CD4-positive, alpha-beta T cell treated with Interleukin-6 for 4 hours (primary cell): ENCODE data around the gene FBXO4.
"Not testable (repeated sequence)": the region's sequence is repeated elsewhere in the genome, so short reads cannot be mapped to it uniquely, and the experiment has no call there.

ENCODE experiments used
- DNase-seq: peaks from one replicate; pipeline ENCODE4 v3.0.0-alpha.2; 2020; ENCODE audit warnings: mixed read lengths

The FBXO4 gene

DNA sequence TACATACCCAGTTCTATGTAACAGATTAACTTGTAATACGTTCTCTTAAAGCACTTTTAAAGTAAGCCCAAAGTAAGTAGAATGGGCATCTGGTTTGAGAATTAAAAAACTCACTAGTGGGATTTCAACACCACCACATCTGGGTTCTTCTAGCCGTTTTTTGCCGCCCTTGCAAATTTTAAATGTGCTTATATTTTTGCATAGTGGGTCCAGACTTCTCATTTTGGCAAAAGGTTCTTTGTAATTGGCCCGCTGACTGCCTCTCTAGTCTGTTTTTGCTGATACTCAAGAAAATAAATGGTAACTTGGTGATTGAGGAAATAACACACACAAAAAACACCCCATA, 582 bp upstream of the FBXO4 start:
- no peak for DNase-seq

DNA sequence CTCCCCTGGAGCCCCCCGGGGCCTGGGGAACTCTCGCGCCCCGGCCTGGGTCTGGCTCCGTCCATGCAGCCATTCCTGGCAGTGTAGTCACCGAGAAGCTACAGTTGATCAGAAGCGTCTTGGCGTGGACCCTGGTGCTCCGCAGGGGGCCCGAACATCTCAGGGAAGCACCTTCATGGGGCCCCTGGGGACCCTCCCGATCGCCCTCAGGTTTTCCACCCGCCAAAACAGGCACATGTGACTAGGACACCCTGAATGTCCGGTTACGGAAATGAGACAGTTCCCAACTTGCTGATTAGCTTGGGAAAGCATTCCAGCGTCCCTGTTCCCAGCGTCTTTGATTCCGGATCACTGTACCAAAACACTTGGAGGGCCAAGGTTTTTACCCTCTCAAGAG, 472 bp downstream of the FBXO4 start:
- peak; percentile 30 for DNase-seq

DNA sequence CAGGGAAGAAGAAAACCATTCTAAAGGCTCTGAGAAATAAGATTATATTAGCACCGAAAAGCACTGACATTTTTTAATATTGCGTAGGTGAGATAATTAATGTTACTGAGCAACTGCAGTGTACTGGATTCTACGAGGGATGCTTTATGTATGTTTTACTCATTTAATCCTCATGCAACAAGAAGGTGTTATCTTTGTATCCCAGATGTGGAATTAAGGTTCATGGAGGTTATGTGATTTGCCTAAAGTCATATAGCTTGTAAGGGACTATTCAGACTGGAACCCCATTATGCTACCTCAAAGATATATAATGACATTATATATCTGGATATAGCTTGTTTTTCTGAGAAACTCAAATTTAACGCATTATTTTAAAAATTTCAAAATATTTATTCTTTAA, 2.5 kb downstream of the FBXO4 start:
- DNase-seq = no peak

DNA sequence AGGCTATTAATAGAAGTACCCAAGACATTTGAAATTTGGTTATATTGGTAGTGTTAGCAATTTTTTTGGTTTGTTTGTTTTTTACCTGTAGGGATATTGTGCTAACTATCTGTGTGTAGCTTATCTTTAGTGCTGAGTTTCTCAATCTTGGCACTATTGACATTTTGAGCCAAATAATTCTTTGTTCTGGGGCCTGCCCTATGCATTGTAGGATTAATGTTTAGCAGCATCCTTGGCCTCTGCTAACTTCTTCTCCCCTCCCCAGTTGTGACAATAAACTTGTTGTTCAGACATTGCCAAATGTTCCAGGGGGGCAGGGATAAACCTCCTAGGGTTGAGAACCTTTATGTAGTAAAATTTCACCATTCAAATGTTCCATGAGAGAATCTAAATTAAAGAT, 4.0 kb downstream of the FBXO4 start:
- DNase-seq = no peak

DNA sequence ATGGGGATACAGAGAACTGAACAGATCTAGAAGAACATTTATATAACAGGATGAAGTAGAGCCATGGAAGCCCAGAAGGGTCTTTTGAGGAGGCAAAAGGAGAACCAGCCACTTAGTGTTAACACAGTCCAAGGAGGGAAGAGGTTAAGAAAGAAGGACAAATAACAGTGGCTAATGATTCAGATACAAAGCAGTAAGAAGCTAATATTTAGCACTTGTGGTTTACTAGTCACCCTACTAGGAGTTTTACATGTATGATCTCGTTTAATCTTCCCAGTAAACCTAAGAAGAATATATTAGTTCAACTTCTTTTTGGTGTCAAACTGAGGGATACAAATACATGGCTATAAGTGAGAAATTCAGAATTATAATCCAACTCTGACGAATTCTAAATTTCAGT, 7.7 kb downstream of the FBXO4 start:
- no peak for DNase-seq

DNA sequence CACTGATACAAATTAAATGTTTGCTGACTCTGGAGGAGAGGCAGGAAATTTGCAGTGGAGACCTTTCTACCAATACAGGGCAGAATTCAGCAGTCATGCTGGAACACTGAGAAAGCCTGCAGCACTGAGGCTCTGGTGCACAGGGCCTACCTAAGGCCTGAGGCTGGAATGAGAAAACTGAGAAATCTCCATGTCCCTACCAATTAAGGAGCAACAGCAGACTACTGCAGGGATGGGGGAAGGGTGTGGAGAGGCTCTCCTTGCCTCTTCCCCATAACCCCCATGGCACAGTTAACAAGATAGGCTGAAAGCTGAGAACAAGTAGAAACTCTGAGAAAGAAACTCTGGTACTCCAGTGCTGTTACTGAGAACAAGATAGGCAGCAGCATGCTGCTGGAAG, 10.5 kb downstream of the FBXO4 start:
- no peak for DNase-seq

DNA sequence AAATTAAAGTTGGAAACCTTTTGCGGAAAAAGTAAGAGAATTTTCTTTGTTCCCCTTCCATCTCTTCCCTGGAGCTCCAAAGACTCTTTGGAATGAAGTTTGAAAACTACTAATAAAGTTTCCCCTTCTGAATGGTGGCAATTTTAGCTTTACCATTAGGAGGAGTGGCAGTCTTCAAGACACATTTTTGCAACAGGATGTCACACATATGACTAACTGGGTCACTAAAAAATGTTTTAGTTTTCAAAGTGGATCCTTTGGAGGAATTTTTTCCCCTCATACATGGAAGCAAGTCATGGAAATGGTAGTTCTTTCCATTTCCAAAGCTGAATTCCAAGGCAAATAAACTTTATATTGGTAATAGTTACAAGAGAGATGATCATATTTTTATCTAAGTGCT, 15.6 kb downstream of the FBXO4 start:
- DNase-seq = no peak

DNA sequence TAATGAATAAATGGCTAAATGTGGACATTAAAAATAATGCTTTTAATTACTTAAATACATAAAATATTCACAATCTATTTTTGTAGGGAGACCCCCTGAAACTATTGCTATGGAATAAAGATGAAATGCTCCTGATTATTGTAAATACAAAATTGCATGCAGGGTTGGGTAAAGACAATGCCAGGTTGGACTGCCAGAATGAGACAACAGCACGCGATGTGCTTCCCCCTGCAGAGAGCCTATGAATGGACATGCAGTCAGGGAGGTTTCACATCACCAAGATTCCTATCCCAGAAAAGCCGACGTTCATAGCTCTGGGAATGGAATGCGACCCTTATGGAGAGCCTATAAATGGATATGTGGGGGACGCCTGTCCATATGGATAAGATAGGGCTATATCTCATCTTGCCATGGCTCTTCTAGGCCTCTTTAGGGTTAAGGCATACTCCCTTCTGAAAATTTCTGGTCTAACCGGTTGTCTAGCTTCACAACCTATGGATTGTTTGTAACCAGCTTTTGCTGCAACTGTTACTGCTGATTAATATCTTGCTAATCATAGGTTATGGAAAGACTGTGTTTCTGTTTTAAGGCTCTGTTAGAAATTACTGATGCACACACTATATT, 20.4 kb downstream of the FBXO4 start:
- not testable (repeated sequence) for DNase-seq

DNA sequence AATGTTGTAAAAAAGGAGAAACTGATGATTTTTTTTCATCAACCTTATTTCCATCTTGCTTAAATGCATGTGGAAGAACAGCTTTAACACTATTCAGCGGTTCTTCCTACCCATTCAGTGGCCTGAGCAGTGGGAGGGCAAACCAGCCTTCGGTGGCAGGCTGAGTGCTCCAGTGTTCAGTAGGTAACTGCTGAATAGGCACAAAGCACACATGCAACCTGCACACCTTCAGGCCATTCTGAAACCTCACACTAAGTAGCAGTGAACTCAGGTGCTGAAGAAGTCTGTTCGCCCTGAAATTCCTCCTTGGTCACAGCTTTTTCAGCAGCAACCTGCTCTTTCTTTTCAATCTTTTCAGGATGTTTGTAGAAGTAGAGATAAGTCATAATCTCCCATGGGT, 26.1 kb downstream of the FBXO4 start:
- no peak for DNase-seq

DNA sequence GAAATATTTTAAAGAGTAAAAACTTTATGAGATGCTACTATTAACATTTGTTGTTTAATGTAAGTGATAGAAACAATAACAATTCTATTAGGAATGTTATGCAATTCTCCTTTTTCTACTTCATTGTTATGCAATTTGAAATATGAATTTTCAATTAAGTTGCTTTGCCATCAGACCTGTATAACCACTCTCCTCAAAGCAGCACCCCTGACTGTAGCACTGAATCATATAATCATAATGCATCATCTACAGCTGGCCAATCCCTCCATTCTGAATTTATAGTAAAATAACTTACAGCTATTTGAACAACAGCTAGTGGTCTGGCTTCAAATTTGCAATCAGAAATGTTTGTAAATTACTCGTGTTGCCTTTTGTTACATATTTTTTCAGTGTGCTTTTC, 29.2 kb downstream of the FBXO4 start:
- no peak for DNase-seq

DNA sequence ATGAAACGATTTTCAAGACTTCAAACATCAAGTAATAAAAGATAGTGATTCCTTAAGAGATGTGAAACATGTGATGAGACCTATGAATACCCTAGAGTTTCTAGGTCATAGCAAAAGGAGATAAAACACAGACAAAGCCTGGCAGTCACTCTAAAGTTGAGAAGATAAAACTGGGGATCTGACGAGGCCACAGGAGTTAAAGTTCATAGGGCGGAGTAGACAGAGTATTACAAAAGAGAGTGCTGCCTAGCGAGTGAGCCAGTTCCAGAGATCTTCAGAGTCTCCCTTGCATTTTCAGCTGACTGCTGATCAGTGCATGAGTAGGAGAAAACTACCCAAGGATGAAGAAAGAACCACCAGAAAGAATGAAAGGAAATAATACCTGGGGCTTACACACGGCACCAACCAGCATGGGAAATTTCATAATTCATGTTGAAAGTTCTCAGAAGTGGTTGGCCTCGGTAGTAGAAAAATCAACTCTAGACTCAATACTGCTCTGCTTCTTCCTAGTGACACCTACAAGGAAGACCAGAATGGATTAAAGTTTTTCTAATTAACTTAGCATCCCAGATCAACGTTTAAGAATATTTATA, 30.4 kb downstream of the FBXO4 start:
- DNase-seq = no peak

DNA sequence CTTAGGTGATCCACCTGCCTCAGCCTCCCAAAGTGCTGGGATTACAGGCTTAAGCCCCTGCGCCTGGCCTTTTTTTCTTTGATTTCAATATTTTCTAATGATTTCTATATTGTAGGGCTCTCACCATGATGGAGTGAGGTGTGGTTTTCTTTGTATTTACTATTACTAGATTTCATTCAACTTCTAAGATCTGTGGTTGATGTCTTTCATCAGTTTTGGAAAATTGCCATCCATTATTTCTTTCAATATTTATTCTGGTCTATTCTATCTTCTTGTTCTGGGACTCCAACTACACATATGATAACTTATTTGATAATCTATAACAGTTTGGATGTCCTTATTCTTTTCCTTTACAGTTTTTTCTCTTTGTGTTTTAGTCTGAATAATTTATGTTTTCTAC, 31.9 kb downstream of the FBXO4 start:
- DNase-seq = no peak

DNA sequence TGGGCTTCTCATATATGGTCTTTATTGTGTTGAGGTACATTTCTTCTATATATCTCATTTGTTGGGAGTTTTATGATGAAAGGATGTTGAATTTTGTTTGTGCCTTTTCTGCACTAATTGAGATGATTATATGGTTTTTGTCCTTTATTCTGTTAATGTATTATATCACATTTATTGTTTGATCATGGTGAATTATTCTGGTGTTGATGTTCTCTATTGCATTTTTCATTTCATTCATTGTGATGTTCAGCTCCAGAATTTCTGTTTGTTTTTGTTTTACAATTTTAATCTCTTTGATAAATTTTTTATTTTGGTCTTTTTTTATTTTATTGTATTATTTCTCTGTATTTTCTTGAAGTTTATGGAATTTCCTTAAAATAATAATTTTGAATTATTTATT, 35.4 kb downstream of the FBXO4 start:
- DNase-seq = no peak

DNA sequence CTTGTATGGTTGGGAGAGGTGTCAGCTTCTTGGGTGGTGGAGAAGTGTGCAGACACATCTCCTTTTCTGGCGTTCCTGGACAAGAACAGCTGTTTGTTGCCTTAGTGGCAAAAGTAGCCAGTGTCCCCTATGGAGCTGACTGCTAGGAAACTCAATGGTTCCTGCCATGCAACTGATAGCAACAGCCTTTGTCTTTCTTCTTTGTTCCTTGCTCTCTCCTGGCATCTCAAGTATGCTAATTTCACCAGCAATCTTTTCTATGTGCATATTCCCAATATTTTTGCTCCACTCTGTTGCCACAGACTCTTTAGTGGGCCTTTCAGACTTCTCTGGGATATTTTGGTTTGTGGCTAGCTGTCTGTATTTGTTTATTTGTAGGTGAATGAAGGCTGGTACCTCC, 36.7 kb downstream of the FBXO4 start:
- no peak for DNase-seq

DNA sequence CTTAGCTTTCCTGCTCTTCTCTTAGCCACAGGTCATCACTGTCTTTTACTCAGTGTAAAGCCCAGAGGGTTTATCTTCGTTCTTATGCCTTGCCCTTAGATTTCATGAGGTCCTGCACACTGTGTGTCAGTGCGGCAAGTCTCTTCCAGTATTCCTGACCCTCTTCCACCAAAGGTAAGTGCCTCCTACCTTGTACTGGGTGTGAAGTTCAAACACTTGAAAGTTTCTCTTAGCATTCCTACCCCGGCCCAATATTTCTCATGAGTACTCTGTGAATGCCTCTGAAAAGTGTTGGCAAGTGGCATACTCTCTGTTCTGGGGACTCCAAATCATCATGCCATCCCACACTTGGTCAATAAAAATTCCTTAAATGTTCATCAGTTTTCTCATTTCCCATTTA, 37.4 kb downstream of the FBXO4 start:
- no peak for DNase-seq

DNA sequence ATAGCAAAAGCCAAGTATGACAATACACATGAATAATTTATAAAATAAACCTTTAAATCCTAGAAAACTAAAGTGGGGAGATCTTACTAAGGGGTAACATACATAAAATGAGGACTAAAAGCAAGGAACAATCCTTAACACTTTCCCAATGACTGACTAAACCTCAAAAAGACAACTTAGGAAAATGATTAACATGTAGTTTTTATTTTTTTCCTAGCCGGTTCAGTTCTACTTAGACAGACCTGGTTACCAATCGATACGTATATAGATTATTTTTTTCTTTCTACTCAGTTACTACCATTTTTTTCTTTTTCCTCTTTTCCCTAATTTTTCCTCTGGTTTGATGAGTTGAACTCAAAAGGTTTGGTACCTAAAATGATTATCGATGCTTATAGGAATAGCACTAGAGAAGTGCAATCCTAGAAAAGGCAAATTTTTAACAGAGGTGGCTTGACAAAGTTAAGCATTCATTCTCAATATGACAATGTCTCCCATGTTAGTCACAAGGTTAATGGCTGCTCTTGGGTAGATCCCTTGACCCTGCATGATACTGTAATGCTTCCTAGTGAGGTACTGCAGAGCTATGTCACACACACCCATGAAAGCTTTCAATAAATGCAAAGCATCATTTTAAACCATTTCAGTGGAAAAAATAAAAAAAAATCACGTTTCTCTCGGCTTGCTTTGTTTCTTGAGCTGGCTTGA, 41.5 kb downstream of the FBXO4 start:
- no peak for DNase-seq

DNA sequence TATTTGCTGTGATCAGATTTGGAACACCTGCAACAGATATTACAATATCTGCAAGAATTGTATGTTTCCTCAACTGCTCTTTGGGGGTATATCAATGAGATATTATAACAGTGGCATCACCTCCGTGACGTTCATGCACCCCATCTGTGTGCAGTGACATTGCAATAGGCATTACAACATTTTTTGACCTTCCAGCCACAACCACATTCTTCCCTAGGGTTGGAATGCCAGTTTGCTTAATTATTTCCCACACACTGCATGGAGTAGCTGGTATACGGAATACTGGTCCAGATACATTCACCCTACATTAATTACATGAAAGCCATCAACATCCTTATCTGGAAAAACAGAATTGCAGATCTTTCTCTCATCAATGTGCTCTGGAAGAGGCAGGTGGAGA, 42.3 kb downstream of the FBXO4 start:
- no peak for DNase-seq

DNA sequence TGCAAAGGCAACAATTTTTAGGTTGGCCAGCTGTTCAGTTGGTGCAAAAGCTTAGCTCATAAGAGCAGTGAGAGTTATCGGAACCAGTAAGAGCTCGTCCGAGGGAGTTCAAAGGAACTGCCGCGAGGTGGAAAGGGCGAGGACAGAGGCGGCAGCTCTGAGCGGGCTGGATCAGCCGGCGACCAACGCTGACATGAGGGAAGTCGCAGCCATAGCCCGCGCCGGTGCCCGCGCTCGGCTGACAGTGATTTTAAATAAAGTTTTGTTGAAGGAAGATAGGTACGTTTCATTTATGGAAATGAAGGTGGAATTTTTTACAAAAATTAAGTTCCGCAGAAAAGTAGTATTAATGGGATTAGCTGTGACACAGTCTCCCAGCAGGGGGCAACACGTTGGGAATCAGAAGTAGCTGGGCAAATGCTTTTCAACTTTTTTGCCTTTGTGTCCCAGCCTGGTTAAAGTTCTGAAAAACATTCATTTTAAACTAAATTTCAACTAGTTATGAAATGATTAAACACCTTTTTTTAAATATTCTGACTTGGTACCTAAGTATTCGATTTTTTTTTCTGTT, 43.2 kb downstream of the FBXO4 start:
- no peak for DNase-seq

DNA sequence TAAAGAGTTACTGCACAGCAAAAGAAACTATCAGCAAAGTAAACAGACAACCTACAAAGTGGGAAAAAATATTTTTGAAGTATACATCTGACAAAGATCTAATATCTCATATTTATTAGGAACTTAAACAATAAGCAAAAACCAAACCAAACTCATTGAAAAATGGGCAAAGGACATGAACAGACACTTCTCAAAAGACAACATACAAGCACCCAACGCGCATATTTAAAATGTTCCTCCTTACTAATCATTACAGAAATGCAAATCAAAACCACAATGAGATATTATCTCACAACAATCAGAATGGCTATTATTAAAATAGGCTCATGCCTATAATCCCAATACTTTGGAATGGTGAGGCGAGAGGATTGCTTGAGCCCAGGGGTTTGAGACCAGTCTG, 48.0 kb downstream of the FBXO4 start:
- no peak for DNase-seq

DNA sequence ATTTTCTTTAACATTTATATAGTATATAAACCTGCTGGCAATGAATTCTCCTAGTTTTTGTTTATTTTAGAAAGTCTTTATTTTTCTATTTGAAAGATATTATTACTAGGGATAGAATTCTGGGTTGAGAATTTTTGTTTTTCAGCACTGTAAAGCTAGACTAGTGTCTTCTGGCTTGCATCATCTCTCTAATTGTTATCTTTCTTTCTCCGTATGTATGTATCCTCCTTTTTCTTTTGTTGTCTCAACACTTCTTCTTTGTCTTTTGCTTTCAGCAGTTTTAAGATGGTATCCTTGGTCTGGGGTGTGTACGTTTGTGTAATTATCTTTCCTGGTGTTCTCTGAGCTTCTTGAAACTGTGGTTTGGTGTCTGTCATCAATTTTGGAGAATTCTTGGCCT, 48.8 kb downstream of the FBXO4 start:
- no peak for DNase-seq

DNA sequence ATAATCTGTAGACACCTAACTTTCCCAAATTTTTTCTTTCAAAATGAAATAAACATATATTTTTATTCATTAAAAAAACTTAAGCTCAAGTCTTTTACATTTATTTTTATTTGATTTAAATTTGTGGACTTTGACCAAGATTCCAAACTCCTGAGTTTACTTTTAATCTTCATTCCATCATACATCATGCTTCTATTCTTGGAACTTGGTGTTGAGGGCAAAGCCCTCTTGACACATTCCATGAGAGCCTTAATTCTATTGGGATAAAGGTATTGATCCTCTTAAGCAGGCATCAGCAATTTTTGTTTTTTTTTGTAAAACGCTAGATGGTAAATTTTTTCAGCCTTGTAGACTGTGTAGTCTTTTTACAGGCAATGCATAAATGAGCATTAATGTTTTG, 53.6 kb downstream of the FBXO4 start:
- DNase-seq = no peak

DNA sequence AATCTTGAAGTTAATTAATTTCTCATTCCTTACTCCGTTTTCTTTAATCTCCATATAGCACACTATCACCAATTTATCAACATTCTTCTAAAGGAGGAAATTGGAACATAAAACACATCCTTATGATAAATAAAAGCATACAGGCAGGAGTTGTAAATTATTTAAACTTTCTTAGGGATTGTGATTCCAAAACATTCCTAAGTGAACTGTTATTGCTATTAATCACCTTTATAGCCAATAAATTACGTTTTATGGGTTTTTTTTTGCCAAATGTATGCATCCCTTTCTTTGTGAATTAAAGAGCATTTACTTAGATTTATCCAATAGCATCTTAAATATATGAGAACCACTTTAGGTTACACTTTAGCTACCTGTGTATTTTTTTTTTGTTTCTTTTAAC, 55.3 kb downstream of the FBXO4 start:
- no peak for DNase-seq

DNA sequence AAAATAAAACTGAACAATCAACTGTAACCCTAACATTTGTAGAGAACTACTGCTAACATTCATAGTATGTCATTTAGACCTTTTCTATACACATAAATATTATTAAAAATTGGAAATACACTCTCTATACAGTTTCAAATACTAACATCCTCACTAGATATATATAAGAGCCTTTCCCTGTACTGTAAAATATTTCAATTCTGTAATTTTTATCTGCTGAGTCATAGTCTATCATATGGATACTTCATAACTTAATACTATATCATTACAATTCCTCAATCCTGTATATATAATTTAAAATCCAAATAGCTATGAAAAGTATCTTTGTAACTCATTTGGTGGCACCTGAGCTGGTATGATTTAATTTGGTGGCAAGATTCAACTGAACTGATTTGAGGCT, 55.8 kb downstream of the FBXO4 start:
- DNase-seq = no peak

DNA sequence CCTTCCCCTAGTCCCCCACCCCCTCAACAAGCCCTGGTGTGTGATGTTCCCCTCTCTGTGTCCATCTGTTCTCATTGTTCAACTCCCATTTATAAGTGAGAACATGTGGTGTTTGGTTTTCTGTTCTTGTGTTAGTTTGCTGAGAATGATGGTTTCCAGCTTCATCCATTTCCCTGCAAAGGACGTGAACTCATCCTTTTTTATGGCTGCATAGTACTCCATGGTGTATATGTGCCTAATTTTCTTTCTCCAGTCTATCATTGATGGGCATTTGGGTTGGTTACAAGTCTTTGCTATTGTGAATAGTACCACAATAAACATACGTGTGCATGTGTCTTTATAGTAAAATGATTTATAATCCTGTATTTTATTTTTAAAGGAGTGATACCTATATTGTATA, 57.8 kb downstream of the FBXO4 start:
- not testable (repeated sequence) for DNase-seq

DNA sequence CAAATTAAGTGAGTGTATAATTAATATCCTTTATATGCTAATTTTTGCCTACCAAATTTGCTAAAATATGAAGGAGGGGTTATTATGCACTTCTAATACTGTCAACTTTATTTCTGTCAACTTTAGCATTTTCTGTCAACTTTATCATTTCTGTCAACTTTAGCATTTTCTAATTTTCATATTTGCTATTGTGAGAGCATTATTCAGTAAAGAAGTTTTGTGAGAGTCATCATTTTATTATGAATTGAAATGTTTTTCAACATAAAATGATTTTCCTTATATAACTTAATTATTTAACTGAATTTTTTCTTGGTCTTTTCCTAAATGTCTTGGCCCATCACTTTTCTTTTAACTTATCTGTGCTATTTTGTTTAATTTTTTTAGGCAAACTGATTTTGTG, 58.2 kb downstream of the FBXO4 start:
- DNase-seq = no peak
